GM12878 (cell line): ENCODE data around the gene SPIC.

Experiments used
- ATF7 ChIP-seq: fragments of 450-650 bp; IDR thresholded peaks from 2 replicates; pipeline ENCODE4 v1.6.1; 2016; ENCODE audit warnings: low read depth, mild to moderate bottlenecking
- CHD4 ChIP-seq: fragments of 200-600 bp; sonication (generic); IDR thresholded peaks from 2 replicates; pipeline ENCODE4 v1.6.1; 2016; ENCODE audit warnings: mild to moderate bottlenecking
- CTCF ChIP-seq, 3 experiments: IDR thresholded peaks in 2 of 3; conservative IDR thresholded peaks in 1 of 3; 2 replicates each; pipeline ENCODE4 v1.5.1; 2011; ENCODE audit warnings: low read depth in 3 of 3, low read length in 3 of 3, mild to moderate bottlenecking in 3 of 3, control low read depth in 2 of 3, moderate library complexity in 2 of 3, inconsistent platforms in 1 of 3, mixed read lengths in 1 of 3; ENCODE audit not compliant: control insufficient read depth in 2 of 3, insufficient read depth in 1 of 3; ENCODE audit errors: extremely low read depth in 1 of 3
- EP300 ChIP-seq, 2 experiments: fragments of 150-350 bp in 1 of 2; IDR thresholded peaks; 2 replicates each; pipeline ENCODE4 v1.6.1; 2011 to 2012; ENCODE audit warnings: low read depth in 2 of 2, low read length in 2 of 2, borderline replicate concordance in 1 of 2, improper control_type of control experiment in 1 of 2, inconsistent platforms in 1 of 2; ENCODE audit not compliant: control insufficient read depth in 1 of 2
- GABPA ChIP-seq: IDR thresholded peaks from 2 replicates; pipeline ENCODE4 v1.6.1; 2014; ENCODE audit warnings: antibody characterized with exemption, low read depth, mild to moderate bottlenecking, inconsistent platforms
- GATAD2B ChIP-seq: fragments of 450-650 bp; conservative IDR thresholded peaks from 2 replicates; pipeline ENCODE4 v1.6.1; 2017; ENCODE audit warnings: low read depth, mild to moderate bottlenecking, moderate library complexity
- MTA2 ChIP-seq: fragments of 450-650 bp; IDR thresholded peaks from 2 replicates; pipeline ENCODE4 v1.6.1; 2016; ENCODE audit warnings: low read depth, mild to moderate bottlenecking, moderate library complexity
- POLR2AphosphoS5 ChIP-seq: IDR thresholded peaks from 2 replicates; pipeline ENCODE4 v1.6.1; 2011; ENCODE audit warnings: mild to moderate bottlenecking, low read length, inconsistent platforms
- RAD21 ChIP-seq: IDR thresholded peaks from 2 replicates; pipeline ENCODE4 v1.6.1; 2011; ENCODE audit warnings: mild to moderate bottlenecking, low read depth, low read length, moderate library complexity; ENCODE audit not compliant: insufficient read depth
- RCOR1 ChIP-seq: conservative IDR thresholded peaks from 2 replicates; pipeline ENCODE4 v1.6.1; 2012; ENCODE audit warnings: low read depth, low read length, improper control_type of control experiment
- REST ChIP-seq: IDR thresholded peaks from 2 replicates; pipeline ENCODE4 v1.6.1; 2012; ENCODE audit warnings: mild to moderate bottlenecking, low read depth, low read length
- SIN3A ChIP-seq: IDR thresholded peaks from 2 replicates; pipeline ENCODE4 v1.6.1; 2012; ENCODE audit warnings: low read depth, low read length, improper control_type of control experiment
- YY1 ChIP-seq: IDR thresholded peaks from 2 replicates; pipeline ENCODE4 v1.6.1; 2011; ENCODE audit warnings: low read depth, mild to moderate bottlenecking, low read length
- ZBED1 ChIP-seq: IDR thresholded peaks from 2 replicates; pipeline ENCODE4 v1.6.1; 2016; ENCODE audit warnings: borderline replicate concordance

GRCh38 chr12:101491329-101491728, 16.2 kb downstream of the SPIC start:
- TF ChIP-seq CTCF (IDR thresholded peaks at IDR 0.05 in 2 of 3, conservative IDR thresholded peaks at IDR 0.05 in 1 of 3; ENCODE audit: control insufficient read depth in 2 of 3, extremely low read depth in 1 of 3, insufficient read depth in 1 of 3, low read depth in 3 of 3, low read length in 3 of 3) (no peak), POLR2AphosphoS5 (no peak), REST (no peak), RAD21 (no peak), CHD4 (no peak), GABPA (no peak), YY1 (no peak), ZBED1 (no peak), RCOR1 (no peak), EP300 (IDR thresholded peaks at IDR 0.05; ENCODE audit: borderline replicate concordance in 1 of 2, control insufficient read depth in 1 of 2, low read depth in 2 of 2, low read length in 2 of 2) (no peak), MTA2 (no peak), GATAD2B (no peak), ATF7 (no peak), SIN3A (no peak)
